PC-3 (cell line): ENCODE data around the gene EP400.

Source experiments
- CTCF ChIP-seq: fragments of 300-600 bp; sonication (generic); conservative IDR thresholded peaks from 2 replicates; pipeline ENCODE4 v1.5.1; 2017; ENCODE audit warnings: antibody characterized with exemption, low read depth, mild to moderate bottlenecking, low read length
- EZH2 ChIP-seq: fragments of 300-600 bp; sonication (generic); IDR thresholded peaks from one replicate; pipeline ENCODE4 v1.6.1; 2017; ENCODE audit warnings: antibody characterized with exemption, mild to moderate bottlenecking, low read length; ENCODE audit not compliant: unreplicated experiment
- EZH2phosphoT487 ChIP-seq: fragments of 300-600 bp; sonication (generic); IDR thresholded peaks from 2 replicates; pipeline ENCODE4 v1.6.1; 2018; ENCODE audit warnings: mild to moderate bottlenecking, antibody characterized with exemption, low read length, borderline replicate concordance

DNA sequence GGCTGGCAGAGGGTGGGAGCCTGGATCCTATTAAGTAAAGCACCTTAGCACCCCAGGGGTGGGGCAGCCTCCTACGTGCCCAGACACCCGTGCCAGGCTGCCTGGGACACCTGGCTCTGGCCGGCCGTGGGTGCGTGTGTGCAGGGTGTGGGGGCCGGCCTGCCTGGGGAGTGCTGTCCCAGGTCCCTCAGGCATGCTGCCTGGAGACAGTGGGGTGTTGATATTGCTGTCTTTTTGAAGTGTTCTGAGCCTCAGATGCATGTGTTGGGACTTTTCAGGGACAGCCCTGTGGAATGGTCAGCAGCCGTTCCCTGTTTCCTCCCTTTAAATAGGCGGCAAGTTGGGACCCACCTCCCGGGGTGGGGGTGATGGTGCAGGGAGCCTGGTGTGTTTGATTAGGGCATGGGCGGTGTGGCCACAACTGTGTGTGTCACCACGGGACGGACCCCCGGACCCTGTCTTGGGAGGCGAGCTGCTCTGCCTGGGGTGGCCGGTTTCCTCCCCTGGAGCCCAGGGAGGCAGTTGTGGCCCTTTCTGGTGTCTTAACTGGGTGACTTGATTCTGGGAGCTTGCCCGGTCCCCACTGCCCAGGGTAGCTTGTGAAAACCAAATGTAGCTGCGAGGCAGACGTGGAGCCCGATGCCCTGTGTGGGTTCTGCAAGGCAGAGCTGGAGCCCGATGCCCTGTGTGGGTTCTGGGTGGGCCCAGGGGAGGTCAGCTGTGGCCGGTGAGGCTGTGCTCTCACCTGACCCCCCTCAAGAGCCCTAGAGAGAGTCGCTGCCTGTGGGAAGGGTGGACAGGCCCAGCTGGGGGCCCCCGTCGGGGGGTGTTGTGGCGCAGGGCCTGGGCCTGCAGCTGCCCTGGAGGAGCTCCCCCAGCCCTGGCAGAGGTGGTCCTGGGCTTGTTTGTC lies 47.2 kb upstream of the EP400 start:
- TF ChIP-seq CTCF: no peak
- TF ChIP-seq EZH2phosphoT487: no peak
- TF ChIP-seq EZH2: no peak
